ENCODE data around the gene PRIM1. TPM values are rescaled to one million over a fixed set of nuclear protein-coding genes. Genes with fewer than 3 reads are reported as not detected.
"Not testable (repeated sequence)": the region's sequence is repeated elsewhere in the genome, so short reads cannot be mapped to it uniquely, and the experiment has no call there.

The PRIM1 gene
- total RNA-seq, result 1 to 10 TPM; 2.4 to 6.1 (median 3.3) TPM
- polyA plus RNA-seq, result 1 to 10 TPM; 2.6 to 4.1 TPM
- long read RNA-seq, donor 1, partial matches to known transcripts, result 1 of 3 reads
- long read RNA-seq, donor 1, other reads (novel, unspliced or antisense), result 0 of 3 reads
- long read RNA-seq, donor 2, partial matches to known transcripts, result 3 of 9 reads
- long read RNA-seq, donor 2, other reads (novel, unspliced or antisense), result 4 of 9 reads
- long read RNA-seq, donor 3, partial matches to known transcripts, result 0 of 1 reads
- long read RNA-seq, donor 3, other reads (novel, unspliced or antisense), result 0 of 1 reads

DNA sequence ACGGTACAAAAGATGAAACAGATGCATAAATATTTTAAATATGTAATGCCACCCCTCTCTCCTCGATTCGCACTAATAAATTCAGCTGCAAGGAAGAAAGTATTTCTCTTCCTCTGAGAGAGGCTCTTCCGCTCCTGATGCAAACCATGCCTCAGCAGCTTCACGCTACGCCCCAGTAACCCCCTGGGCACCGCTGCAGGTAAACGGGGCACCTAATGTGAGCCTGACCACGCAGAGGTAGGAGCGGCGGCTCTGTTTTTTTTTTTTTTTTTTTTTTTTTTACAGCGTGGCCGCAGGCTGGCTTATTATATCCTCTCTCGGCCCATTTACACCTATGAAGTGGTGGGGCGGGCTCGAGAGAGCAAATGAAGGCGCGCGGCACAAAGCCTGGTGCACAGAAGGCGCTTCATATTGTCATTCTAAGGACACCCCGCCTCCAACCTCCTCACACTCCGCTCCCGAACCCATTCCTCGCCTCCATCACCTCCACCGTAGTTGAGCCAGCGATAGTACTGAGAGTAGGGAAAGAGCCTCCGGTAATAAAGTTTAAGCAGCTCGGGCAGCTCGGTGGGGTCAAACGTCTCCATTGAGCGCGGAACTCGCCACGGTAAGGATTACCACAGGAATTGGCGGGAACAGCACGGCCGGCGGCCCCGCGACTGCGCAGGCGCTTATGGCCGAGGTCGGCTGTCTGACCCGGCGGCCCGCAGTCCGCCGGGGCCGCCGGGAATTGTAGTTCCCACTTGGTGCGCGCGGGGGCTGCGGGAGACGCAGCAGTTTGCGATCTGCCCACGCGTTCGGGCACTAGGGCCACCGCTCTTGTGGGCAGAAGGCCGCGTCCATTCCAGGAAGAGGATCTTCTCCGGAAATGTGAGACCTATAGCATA lies at the start of gene PRIM1:
TSS of gene PRIM1 (minus strand) at position 612 of the 887 bp plus-strand sequence. CDS start at position 587, 25 bp downstream.
- TF ChIP-seq CTCF (IDR thresholded peaks at IDR 0.05), result peak in 2 of 12 donors; percentile 16 to 41
- TF ChIP-seq POLR2A (IDR thresholded peaks at IDR 0.05), result peak in 1 of 2 donors; percentile 40
- Histone ChIP-seq H3K4me3 (peak within 1 kb of the TSS; percentile 42 to 87 (median 76)), H3K9me3 (no peaks in the 10 kb centered on the region), H3K27ac (peak within 1 kb of the TSS in 9 of 12 donors; percentile 31 to 79 (median 49)), H3K36me3 (peaks cover 0 to 12% (median 5%) of the 10 kb centered on the region in 9 donors), H3K27me3 (no peaks in the 10 kb centered on the region), H3K4me1 (peaks cover 0 to 35% (median 8%) of the 10 kb centered on the region in 12 donors)
- intact Hi-C loops (cut with DNase I), result loop anchor here in 1 of 10 donors (10.0 kb wide), 1 partner anchor 363 kb away; the partner anchor contains the start of gene STAT6
- ATAC-seq, result peak; percentile 87 to 98 (median 97)
- DNase-seq, result peak; percentile 80 to 92 (median 84)
- 0 to 1% (median 0%) methylated on average over 59 to 64 of the region's 64 CpGs for WGBS, 4 donors

- intact Hi-C loops (cut with DNase I), result no loop called here
Measured at GRCh38 chr12:56800221-56800620, 48.1 kb upstream of the PRIM1 start.

DNA sequence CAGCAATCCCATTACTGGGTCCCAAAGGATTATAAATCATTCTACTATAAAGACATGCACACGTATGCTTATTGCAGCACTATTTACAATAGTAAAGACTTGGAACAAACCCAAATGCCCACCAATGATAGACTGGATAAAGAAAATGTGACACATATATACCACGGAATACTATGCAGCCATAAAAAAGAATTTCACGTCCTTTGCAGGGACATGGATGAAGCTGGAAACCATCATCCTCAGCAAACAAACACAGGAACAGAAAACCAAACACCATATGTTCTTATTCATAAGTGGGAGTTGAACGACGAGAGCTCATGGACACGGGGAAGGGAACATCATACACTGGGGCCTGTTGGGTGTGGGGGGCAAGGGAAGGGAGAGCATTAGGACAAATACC lies 47.2 kb upstream of the PRIM1 start:
- H3K4me1 ChIP-seq; intact Hi-C loops (cut with DNase I); ATAC-seq; DNase-seq; H3K9me3 ChIP-seq; H3K27me3 ChIP-seq; H3K27ac ChIP-seq; H3K4me3 ChIP-seq; H3K36me3 ChIP-seq: not testable (repeated sequence)
- WGBS, 4 donors, result 81 to 91% (median 88%) methylated on average over 6 of the region's 6 CpGs

More at GRCh38 chr12:56800221-56800620, 48.1 kb upstream of the PRIM1 start:
- Histone ChIP-seq H3K36me3 (no peaks in the 10 kb centered on the region), H3K4me3 (no peak overlapping the region), H3K27me3 (no peaks in the 10 kb centered on the region), H3K27ac (no peak overlapping the region), H3K9me3 (peaks cover 0 to 4% (median 0%) of the 10 kb centered on the region in 12 donors), H3K4me1 (no peaks in the 10 kb centered on the region)
- ATAC-seq (no peak), DNase-seq (no peak)
- TF ChIP-seq CTCF (IDR thresholded peaks at IDR 0.05) (no peak), POLR2A (IDR thresholded peaks at IDR 0.05) (no peak)

DNA sequence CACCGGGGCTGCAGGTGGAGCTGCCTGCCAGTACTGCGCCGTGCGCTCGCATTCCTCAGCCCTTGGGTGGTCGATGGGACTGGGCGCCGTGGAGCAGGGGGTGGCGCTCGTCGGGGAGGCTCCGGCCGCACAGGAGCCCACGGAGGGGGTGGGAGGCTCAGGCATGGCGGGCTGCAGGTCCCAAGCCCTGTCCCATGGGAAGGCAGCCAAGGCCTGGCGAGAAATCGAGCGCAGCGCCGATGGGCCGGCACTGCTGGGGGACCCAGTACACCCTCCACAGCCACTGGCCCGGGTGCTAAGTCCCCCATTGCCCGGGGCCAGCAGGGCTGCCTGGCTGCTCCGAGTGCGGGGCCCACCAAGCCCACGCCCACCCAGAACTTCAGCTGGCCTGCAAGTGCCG lies 43.7 kb upstream of the PRIM1 start:
- H3K27ac ChIP-seq; DNase-seq; intact Hi-C loops (cut with DNase I): not testable (repeated sequence)

DNA sequence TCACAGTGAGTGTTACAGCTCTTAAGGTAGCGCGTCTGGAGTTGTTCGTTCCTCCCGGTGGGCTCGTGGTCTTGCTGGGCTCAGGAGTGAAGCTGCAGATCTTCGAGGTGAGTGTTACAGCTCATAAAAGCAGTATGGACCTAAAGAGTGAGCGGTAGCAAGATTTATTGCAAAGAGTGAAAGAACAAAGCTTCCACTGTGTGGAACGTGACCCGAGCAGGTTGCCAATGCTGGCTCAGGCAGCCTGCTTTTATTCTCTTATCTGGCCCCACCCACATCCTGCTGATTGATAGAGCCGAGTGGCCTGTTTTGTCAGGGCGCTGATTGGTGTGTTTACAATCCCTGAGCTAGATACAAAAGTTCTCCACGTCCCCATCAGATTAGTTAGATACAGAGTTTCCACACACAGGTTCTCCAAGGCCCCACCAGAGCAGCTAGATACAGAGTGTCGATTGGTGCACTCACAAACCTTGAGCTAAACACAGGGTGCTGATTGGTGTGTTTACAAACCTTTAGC lies 43.0 kb upstream of the PRIM1 start:
- 52 to 70% (median 64%) methylated on average over 10 to 13 of the region's 13 CpGs for WGBS, 4 donors
- H3K27me3 ChIP-seq; intact Hi-C loops (cut with DNase I): not testable (repeated sequence)

More for the DNA sequence above, 43.7 kb upstream of the PRIM1 start:
- not testable (repeated sequence) for H3K4me1 ChIP-seq, H3K4me3 ChIP-seq, H3K36me3 ChIP-seq, ATAC-seq, H3K9me3 ChIP-seq, H3K27me3 ChIP-seq
- 94 to 96% (median 95%) methylated on average over 7 to 27 of the region's 27 CpGs for WGBS, 4 donors

DNA sequence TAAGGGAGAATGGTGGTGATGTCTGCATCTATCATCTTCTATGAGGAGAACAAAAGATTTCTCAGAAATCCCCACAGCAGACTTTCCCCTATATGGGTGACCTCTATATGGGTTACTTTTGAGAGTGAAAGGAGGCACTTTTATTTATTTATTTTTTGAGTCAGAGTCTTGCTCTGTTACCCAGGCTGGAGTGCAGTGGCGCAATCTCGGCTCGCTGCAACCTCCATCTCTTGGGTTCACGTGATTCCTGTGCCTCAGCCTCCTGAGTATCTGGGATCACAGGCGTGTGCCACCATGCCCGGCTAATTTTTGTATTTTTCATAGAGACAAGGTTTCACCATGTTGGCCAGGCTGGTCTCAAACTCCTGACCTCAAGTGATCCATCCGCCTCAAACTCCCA lies 41.0 kb upstream of the PRIM1 start:
- intact Hi-C loops (cut with DNase I); H3K27me3 ChIP-seq; H3K36me3 ChIP-seq; H3K9me3 ChIP-seq; H3K27ac ChIP-seq; DNase-seq; ATAC-seq; H3K4me1 ChIP-seq; H3K4me3 ChIP-seq: not testable (repeated sequence)
- WGBS, 4 donors, result 88 to 94% (median 91%) methylated on average over 7 of the region's 7 CpGs

More for the DNA sequence above, 43.0 kb upstream of the PRIM1 start:
- H3K9me3 ChIP-seq, H3K4me1 ChIP-seq, DNase-seq, H3K4me3 ChIP-seq, H3K27ac ChIP-seq, ATAC-seq, H3K36me3 ChIP-seq: not testable (repeated sequence)
